Measurements from ENCODE around the gene FANCD2. TPM values are rescaled to one million over a fixed set of nuclear protein-coding genes. Genes with fewer than 3 reads are reported as not detected.
"Not testable (repeated sequence)": the region's sequence is repeated elsewhere in the genome, so short reads cannot be mapped to it uniquely, and the experiment has no call there.

Gene FANCD2
- total RNA-seq, 1 donor from 2014 or later, result 1.6 TPM

GRCh38 chr3:10010878-10011465 is 15.3 kb upstream of the FANCD2 start:
- intact Hi-C loops (cut with micrococcal nuclease), result no loop called here
- ATAC-seq, result peak; percentile 90
- DNase-seq, result peak; percentile 99

- intact Hi-C loops (cut with micrococcal nuclease), result no loop called here
- ATAC-seq (no peak), DNase-seq (no peak)
These were observed 14.6 kb upstream of the FANCD2 start for GRCh38 chr3:10011631-10012030.

- ATAC-seq (no peak), DNase-seq (no peak)
- intact Hi-C loops (cut with micrococcal nuclease), result no loop called here
These were observed 14.1 kb upstream of the FANCD2 start for GRCh38 chr3:10012106-10012505.

GRCh38 chr3:10015461-10015904 is 10.8 kb upstream of the FANCD2 start:
- ATAC-seq (peak; percentile 65), DNase-seq (peak; percentile 83)
- intact Hi-C loops (cut with micrococcal nuclease), result no loop called here

- intact Hi-C loops (cut with micrococcal nuclease), result no loop called here
- ATAC-seq (no peak), DNase-seq (no peak)
These were observed 8.5 kb upstream of the FANCD2 start for GRCh38 chr3:10017636-10018292.

- DNase-seq; intact Hi-C loops (cut with micrococcal nuclease); ATAC-seq: not testable (repeated sequence)
These were observed 7.4 kb upstream of the FANCD2 start for GRCh38 chr3:10018806-10019205.

- intact Hi-C loops (cut with micrococcal nuclease), result no loop called here
- ATAC-seq (no peak), DNase-seq (no peak)
These were observed 6.9 kb upstream of the FANCD2 start for GRCh38 chr3:10019326-10019725.

- ATAC-seq (no peak), DNase-seq (no peak)
- intact Hi-C loops (cut with micrococcal nuclease), result no loop called here
These were observed 4.1 kb upstream of the FANCD2 start for GRCh38 chr3:10021856-10022775.

GRCh38 chr3:10023587-10024310 is 2.5 kb upstream of the FANCD2 start:
- intact Hi-C loops (cut with micrococcal nuclease), result no loop called here
- ATAC-seq (no peak), DNase-seq (no peak)

- intact Hi-C loops (cut with micrococcal nuclease), result no loop called here
- DNase-seq (no peak), ATAC-seq (no peak)
These were observed 793 bp upstream of the FANCD2 start for GRCh38 chr3:10025205-10026083.

- intact Hi-C loops (cut with micrococcal nuclease), result no loop called here
These were observed 14.8 kb downstream of the FANCD2 start for GRCh38 chr3:10041034-10041433.

GRCh38 chr3:10047876-10048275 is 21.6 kb downstream of the FANCD2 start:
- ATAC-seq (no peak), DNase-seq (no peak)
- intact Hi-C loops (cut with micrococcal nuclease), result no loop called here

More at GRCh38 chr3:10041034-10041433, 14.8 kb downstream of the FANCD2 start:
- DNase-seq (no peak), ATAC-seq (no peak)

- ATAC-seq; intact Hi-C loops (cut with micrococcal nuclease); DNase-seq: not testable (repeated sequence)
These were observed 26.8 kb downstream of the FANCD2 start for GRCh38 chr3:10053054-10053453.

GRCh38 chr3:10055097-10055496 is 28.9 kb downstream of the FANCD2 start:
- ATAC-seq (no peak), DNase-seq (no peak)
- intact Hi-C loops (cut with micrococcal nuclease), result no loop called here

- intact Hi-C loops (cut with micrococcal nuclease); DNase-seq; ATAC-seq: not testable (repeated sequence)
These were observed 43.8 kb downstream of the FANCD2 start for GRCh38 chr3:10070077-10070476.

- intact Hi-C loops (cut with micrococcal nuclease), result no loop called here
- ATAC-seq (no peak), DNase-seq (no peak)
These were observed 48.4 kb downstream of the FANCD2 start for GRCh38 chr3:10074666-10075065.

- DNase-seq (no peak), ATAC-seq (no peak)
- intact Hi-C loops (cut with micrococcal nuclease), result no loop called here
These were observed 55.6 kb downstream of the FANCD2 start for GRCh38 chr3:10081871-10082270.

GRCh38 chr3:10085738-10086137 is 59.5 kb downstream of the FANCD2 start:
- intact Hi-C loops (cut with micrococcal nuclease), result no loop called here
- no peak for DNase-seq
- no peak for ATAC-seq
